GM19351 (cell line): ENCODE results near the gene COL26A1.

Experiments
- ATAC-seq: cut with Tn5 transposase; IDR thresholded peaks from one replicate; pipeline ENCODE4 v1.9.1; 2021; ENCODE audit warnings: mild to moderate bottlenecking, moderate library complexity; ENCODE audit not compliant: unreplicated experiment

Gene COL26A1

DNA sequence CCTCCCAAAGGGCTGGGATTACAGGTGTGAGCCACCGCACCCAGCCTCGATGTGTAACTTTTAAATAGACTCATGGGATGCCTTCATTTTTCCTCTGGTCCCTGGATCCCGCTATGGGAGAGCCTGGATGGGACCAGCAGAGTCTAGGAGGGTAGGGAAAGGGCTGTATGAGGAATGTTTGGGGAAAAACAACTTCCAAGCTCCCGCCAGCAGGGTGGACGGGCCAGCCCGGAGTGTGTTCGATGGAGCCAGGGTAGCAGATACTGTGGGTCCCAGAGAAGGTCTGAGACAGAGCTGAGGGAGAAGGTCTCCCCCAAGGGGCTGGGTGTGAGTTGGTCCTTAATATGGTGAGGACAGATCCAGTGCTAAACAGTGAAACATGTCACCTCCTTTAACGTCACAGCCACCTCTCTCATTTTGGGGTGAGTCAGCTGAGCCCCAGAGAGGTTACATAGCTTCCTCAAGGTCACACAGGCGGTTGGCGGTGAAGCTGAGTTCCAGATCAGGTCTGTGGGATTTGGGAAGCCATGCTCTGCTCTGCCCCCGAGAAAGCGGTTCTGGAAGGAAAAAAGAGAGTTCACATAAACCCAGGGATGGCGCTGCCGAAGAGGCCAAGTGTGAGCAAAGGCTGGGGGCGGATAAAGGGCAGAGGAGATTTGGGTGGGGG is 200.0 kb downstream of the COL26A1 start:
- ATAC-seq = no peak

DNA sequence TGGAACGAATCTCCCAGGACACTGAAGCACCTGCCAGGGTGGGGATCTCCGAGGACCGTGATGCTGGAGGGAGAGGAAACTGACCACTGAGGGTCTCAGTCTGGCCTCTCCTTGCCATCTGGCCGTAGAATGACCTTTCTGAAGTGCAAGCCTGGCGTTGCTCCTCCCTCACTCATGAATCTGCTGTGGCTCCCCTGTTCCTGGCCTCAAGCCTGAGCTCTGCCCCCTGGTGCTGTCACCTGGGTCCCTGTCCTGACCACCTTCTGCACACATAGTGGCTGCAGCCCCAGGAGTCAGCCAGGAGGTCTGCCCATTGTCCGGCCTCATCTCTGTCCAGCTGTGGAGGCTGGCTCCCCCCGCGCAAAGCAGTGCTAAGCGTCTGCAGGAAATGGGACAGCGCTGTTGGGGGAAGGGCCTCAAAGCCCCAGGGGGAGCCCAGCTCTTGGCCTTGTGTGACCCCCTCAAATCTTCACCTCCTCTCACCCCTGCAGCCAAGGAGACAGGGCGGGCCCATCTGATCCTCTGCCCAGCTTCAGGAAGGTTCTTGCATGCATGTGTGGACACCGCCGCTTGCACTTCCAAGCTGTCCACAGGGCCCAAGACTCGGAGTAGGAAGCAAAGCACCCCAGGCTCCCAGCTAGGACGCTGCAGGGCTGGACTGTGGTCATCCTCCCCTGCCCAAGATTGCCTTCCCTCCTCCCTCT is 200.7 kb downstream of the COL26A1 start:
- no peak for ATAC-seq

DNA sequence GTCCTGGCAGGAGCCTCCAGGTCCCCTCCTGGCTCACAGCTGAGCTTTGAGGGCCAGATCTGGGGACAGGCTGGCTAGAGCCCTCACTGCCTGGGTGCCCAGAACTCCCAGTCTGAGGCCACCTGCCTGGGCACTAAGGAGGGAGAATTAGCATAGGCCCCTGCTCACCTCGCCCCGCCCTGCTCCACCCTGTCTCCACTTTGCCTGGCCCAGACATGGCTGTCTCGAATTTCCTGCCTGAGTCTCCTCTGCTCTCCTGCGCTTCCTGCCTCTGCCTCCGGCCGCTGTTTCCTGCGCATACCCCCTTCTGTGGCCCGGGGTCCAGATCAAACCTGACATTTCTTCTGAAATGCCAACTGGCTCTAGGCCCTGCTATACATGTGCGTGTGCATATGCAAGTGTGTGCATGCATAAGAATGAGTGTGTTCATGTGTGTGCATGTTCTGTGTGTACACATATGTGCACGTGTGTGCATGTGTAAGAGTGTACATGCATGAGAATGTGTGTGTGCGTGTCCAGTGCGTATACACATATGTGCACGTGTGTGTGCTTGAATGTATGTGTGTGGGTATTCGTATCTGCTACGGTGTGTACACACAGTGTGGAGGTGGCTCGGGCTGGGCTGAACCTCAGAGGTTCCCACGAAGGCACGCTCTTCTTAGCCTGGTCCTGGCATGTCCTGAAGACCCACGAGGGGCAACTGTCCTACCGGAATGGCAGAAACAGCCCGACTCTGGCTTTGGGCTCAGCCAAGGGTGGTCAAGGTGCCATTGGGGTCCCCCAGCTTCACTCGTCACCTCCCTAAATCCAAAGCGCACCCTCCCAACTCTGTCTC is 201.5 kb downstream of the COL26A1 start:
- ATAC-seq = no peak

DNA sequence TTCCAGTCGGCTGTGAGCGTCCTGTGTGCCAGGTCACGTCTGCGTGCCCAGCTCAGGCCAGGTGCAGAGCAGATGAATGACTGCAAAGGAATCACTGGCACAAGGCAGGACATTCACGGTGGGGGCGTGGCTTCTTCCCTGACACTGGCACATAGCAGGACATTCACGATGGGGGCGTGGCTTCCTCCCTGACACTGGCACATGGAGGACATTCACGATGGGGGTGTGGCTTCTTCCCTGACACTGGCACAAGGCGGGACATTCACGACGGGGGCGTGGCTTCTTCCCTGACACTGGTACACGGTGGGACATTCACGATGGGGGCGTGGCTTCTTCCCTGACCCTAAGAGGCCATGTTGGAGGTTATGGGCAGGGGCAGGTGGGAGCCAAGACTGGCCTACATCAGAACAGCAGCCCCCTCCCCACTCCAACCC is 202.1 kb downstream of the COL26A1 start:
- no peak for ATAC-seq

DNA sequence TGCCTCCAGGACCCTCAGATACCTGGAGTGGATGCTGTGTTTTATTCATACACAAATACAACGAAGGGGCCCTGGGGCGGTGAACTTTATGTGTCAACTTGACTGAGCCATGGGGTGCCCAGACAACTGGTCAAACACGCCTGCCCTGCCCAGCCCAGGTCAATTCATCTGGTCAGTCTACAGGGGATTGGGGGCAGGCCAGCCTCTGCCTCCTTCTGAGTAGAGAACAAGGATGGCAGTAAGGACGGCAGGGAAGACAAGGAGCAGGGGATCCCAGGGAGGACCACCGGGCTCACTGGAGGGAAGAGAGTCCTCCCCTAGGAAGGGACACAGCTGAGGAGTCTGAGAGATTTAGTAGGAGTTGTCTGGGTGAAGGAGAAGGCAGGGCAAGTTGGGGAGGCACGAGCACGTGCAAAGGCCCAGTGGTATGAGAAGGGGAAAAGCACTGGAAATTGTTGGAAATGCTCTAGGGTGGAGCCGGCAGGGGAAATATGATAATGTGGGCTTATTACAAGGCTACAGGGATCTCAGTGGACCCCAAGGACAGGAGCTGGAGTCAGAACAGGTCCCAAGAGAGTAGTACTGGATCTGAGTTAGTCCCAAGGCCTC is 203.0 kb downstream of the COL26A1 start:
- ATAC-seq = no peak

DNA sequence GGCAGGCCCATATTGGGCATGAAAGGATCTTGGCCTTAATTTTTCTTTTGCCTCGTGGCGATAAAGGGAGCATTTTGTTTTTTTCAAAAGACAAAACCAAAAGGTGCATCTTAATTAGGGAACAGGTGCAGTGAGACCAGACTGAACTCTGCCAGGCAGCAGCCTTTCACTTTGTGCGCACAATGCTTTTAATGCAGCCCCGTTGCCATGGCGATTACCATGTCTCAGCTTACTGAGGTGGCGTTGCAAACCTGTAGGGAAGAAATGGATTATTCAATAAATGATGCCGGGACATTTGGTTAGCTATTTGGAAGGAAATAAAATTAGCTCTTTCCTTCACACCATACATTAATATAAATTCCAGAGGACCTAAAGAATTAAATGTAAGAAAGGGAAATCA is 204.6 kb downstream of the COL26A1 start:
- no peak for ATAC-seq

DNA sequence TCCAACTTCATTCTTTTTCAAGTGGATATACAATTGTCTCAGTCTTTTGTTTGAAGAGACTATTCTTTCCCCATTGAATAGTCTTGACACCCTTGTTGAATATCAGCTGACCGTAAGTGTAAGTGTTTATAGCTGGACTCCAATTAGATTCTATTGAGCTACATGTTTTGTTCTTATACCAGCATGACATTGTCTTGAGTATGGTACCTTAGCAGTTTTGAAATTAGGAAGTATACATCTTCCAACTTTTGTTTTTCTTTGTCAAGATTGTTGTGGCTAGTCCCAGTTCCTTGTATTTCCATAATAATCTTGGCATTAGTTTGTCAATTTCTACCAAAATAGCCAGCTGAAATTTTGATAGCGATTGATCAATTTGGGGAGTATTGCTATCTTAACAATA is 209.5 kb downstream of the COL26A1 start:
- no peak for ATAC-seq

DNA sequence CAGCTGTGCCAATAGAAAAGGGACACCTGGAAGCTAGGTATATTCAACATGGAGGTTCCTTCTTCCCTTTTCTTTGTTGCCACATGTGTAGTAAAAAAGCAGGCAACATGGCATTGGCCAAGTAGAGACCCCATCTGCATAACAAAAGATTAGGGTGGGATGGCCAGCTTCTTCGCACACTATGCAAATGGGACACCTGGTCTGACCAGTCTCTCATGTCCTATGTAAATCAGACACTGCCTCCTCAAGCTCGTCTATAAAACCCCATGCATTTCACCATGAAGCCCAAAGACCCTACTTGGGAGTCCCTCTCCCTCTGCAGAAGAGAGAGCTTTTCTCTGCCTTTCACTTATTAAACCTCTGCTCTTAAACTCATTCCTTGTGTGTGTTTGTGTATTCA is 212.5 kb downstream of the COL26A1 start:
- ATAC-seq = no peak

DNA sequence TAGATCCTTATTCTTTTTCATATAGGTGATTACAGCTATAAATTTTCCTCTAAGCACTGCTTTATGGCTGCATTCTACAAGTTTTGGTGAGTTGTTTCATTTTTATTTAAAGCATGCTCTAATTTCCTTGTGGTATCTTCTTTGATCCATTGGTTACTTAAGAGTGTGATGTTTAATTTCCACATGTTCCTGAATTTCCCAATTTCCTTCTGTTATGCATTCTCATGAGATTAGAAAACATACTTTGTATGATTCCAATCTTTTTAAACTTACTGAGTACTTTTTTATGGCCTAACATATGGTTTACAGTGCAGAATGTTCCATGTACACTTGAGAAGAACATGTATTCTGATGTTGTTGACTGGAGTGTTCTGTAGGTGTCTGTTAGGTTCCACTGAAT is 213.0 kb downstream of the COL26A1 start:
- no peak for ATAC-seq

DNA sequence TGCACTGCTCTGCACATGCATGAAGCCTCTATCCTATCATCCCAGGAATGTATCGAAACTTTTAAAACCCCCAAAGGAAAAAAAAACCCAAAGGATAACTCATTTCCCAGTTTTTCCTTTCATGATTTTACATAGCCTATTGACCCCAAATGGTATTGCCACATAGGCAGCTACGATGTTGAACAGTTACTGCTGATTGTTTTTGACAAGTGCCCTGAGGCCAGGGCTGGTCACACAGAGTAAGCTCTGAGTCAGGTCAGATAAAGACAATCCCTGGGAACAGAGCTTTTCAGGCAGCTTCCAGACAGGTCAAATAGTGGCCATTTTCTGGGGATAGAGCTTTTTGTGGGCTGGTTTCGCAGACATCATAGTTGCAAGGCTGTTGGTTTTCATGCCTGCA is 214.3 kb downstream of the COL26A1 start:
- no peak for ATAC-seq

DNA sequence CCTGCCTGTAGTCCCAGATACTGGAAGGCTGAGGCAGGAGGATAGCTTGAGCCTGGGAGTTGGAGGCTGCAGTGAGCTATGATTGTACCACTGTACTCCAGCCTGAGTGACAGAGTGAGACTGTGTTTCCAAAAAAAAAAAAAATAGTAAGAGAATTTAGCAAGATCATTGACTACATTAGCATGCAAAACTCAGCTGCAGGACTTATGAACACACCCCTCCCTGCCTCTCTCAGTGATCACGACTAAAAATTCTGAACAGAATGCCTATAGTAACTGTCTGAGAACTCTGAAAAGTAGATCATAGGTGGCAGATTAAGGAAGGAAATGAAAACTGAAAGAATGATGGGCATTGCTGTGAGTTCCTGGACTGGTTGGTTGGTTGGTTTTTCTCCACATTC is 215.9 kb downstream of the COL26A1 start:
- ATAC-seq = no peak

DNA sequence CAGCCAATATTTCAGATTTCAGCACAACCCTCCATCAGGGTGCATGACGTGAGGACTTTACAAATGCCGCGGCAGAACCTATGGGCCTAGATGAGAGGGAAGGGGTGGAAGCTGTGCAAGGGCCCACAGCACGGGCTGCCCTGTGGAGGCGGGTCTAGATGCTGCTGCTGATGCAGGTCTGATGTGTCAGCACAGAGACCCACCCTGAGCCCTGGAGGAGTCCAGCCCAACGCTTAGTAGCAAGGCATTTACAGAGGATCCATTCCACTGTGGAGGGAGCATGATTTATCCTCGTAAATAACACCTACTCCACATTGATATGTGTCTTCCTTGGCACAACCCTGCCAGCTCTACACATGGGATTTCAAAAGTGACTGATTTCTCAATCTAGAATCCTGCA is 217.9 kb downstream of the COL26A1 start:
- no peak for ATAC-seq

DNA sequence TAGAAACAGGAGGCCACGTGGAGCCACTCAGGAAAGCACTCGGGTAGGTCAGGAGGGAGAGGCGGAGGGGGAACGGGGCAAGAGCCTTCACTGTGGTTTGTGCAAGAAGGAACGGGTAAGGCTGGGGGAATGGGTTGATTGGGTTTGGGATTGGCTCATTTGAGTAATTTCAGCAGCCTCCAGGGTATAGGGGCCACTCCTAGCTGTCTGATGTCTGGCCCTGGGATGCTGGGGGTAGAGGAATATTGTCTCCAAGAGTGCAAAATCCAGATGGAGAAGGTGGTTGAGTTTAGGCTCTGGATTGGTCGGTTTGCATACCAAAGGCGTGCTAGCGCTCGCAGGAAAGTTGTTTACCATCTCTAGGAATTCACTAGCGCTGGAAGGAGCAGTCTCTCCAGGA is 219.2 kb downstream of the COL26A1 start:
- ATAC-seq = no peak

DNA sequence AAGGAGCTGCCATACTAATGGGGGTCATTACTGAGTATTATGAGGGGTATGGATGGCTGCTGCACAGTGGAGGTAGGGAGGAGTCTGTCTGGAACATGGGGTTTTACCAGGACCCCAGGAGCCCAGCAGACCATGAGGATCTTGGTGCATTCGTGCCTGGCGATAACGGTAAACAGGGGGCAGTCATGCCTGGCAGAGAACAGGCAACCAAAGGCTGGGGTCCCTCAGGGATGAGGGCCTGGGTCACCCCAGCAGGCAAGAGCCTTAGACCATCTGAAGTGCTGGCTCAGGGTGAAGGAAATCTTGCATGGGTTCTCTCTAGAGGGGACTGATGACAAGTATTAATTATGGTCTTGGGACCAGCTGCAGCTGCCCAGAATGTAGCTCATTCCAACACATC is 220.3 kb downstream of the COL26A1 start:
- no peak for ATAC-seq

DNA sequence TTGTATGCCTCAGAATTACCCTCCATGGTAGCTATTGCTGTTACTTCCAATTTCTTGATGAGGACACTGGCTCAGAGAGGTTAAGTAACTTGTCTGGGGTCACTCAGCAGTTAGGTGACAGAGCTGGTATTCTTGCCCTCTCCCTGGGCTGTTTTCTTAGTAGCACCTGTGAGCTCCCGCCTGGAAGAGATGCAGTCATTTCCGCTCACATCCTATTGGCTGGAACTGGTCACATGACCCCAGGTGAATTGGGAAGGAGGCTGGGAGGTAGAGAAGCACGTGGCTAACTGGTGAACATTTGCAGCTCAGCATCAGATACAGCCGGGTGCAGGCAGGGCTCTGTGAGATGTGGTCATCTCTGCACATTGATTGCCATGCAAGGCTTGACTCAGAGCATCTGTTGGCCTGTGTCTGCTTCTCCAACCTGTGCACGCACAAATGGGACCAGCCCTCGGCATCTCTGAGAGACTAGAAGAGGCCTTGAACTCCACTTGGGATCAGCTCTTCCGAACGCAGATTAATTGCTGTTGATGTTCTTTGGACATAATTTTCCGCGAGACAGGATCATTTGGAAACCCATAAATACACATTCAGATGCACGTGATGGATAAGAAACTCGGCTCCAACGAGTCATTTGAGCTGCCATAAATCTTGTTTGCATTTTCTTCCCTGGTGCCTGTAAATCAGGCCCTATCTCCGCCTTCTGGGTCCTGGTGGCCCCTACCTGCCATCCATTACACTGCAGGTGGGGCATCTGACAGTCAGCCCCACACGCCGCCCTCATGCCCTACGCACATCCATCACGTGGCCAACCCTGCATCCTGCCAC is 223.6 kb downstream of the COL26A1 start:
- ATAC-seq = no peak

DNA sequence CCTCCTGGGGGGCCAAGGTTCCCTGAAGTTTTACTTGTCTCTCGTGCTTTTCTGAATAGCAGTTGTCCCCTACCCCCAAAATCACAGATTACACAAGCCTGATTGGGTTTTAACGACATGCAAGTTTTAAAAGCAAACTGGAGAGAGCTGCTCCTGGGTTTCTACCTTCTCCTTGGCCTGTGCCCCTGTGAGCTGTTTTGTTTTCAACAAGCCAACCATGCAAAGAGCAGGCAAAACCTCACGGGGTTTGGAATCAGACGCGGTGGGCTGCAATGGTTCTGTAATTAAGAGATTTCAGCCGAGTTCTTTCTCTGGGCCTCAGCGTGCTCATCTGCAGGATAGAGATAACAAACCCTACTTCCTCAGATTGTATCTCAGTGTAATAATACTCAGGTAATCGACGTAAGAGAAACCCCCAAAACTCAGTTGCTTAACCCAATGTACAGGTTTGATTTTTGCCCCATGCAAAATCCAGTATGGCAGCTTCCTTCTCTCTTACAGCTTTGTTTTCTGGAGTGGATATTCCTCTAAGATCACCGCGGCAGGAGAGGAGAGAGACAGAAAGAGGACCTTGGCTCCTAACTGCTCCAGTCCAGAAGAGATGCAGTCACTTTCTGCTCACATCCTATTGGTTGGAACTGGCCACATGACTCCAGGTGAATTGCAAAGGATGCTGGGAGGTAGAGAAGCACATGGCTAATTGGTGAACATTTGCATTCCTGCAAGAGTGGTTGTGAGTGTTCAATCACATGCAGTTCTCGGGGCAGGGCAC is 224.4 kb downstream of the COL26A1 start:
- ATAC-seq = no peak

DNA sequence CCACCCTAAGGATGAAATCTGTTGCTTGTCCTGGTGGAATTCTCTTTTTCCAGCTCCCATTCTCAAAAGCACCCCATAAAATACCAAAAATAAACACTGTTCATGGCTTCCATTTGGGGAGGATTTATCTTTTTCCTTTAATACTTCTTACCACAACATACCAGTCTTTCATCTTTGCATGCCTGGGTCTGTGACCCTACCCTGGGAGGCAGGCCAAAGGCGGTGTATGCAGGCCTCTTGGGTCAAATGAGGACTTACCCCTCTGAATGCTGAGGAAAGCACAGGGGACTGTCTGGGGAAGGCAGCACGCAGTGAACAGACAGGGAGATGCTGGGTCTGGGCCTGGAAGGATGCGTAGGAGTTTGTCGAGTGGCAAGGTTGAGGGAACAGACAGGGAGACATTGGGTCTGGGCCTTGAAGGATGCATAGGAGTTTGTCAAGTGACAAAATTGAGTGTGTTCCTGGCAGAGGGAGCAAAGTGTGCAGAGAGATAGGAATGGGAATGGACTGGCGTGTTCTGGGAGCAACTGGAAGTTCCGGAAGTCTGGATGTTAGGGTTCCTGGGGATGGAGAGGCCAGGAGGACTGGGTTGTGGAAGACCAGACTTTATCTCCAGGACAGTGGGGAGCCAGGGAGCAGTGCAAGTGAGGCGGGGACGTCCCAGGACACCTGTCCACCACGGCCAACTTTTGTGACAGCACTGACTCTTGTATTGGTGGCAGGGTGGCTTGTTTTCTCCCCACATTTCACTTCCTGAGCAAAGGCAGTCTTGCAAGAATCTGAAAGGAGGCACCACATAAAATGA is 225.7 kb downstream of the COL26A1 start:
- no peak for ATAC-seq

DNA sequence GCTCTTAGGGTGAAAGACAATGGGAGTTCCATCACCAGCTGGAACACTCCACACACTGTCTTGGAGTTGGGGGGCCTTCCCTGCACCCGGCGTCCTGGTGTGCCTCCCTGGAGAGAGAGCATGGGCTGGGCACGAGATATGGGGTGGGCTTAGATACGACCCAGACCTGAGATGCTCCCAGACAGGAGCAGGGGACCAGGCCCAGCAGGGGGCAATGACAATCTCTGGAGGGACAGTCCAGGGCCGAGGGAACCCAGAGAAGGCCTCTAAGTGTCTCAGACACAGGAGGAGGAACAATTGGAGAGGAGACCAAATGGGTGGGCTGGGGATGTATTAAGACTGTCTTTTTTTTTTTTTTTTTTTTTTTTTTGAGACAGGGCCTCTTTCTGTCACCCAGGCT is 226.4 kb downstream of the COL26A1 start:
- no peak for ATAC-seq
